Bronchial epithelial cell (primary cell): ENCODE measurements around the gene FOXN3. TPM values are rescaled to one million over a fixed set of nuclear protein-coding genes. Genes with fewer than 3 reads are reported as not detected.

Experiments
- DNase-seq: peaks from one replicate; pipeline ENCODE4 v3.0.0-alpha.2; 2010; ENCODE audit warnings: low read depth
- FAIRE-seq: peaks from 2 replicates; lab custom pipeline; 2011; peaks lifted over from hg19 to GRCh38; lab: Jason Lieb, UNC
- H3K27me3 ChIP-seq: 2 replicates; pipeline ENCODE4 v1.5.1; 2011; ENCODE audit warnings: low read length; ENCODE audit not compliant: control insufficient read depth, insufficient read depth
- H3K36me3 ChIP-seq: 2 replicates; pipeline ENCODE4 v1.5.1; 2011; ENCODE audit warnings: low read length; ENCODE audit not compliant: control insufficient read depth, insufficient read depth
- H3K4me3 ChIP-seq: 2 replicates; pipeline ENCODE4 v1.5.1; 2011; ENCODE audit warnings: mild to moderate bottlenecking, low read depth, low read length, control low read depth
- total RNA-seq: library from RNA; depleted of rRNA; stranded (reverse); fragments of >200 nt; gene quantifications from 2 replicates; pipeline ENCODE4 v1.2.1, GENCODE V29; 2014
- TF ChIP-seq, protein P1 (sequence below): IDR thresholded peaks from 2 replicates; pipeline ENCODE4 v1.5.1; 2011; ENCODE audit warnings: mild to moderate bottlenecking, moderate library complexity, low read length, control low read depth, inconsistent platforms; ENCODE audit not compliant: insufficient read depth, severe bottlenecking

FOXN3 gene
- total RNA-seq, 1 donor from 2014 or later = 5.8 TPM

DNA sequence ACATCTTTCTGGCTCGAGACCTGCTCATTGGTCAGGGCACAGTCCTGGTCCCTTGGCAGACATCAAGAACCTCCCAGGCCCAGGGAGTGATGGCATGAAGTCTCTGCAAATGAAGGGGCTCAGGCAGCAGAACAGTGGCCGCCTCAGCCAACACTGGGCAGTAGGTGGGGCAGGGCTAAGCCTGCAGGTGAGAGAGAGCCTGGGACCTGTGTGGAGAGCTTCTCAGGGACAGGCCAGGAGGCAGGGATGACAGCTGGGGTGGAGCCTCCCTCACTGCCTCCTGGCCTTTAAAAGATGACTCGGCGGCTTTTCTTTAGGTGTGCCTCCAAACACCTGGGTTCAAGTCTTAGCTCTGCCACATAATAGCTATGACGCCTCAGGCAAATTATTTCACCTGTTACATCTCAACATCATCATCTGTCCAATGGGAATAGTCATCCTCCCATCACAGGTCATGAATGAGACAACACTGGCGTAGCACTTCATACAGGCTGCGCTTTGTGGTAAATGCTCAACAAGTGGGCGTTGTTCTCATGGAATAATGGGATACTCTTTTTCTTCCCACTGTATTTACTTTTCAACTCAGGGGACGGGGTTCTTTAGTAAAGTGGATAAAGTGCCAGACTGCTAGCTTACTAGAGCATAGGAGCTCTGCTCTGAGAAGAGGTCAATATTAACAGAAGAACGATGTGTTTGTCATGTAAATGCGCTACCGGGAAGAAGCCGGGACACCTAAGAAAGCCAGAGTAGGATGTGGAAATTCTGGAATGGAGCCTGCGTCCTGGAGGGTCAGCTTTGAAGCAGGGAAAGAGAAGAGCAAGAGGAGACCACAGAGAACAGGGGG is 277.4 kb downstream of the FOXN3 start:
- Histone ChIP-seq H3K27me3 (peaks cover 4% of the 10 kb centered on the region), H3K4me3 (no peak overlapping the region), H3K36me3 (no peaks in the 10 kb centered on the region)
- FAIRE-seq (no peak), DNase-seq (peak; percentile 68)
- TF ChIP-seq, protein P1, sequence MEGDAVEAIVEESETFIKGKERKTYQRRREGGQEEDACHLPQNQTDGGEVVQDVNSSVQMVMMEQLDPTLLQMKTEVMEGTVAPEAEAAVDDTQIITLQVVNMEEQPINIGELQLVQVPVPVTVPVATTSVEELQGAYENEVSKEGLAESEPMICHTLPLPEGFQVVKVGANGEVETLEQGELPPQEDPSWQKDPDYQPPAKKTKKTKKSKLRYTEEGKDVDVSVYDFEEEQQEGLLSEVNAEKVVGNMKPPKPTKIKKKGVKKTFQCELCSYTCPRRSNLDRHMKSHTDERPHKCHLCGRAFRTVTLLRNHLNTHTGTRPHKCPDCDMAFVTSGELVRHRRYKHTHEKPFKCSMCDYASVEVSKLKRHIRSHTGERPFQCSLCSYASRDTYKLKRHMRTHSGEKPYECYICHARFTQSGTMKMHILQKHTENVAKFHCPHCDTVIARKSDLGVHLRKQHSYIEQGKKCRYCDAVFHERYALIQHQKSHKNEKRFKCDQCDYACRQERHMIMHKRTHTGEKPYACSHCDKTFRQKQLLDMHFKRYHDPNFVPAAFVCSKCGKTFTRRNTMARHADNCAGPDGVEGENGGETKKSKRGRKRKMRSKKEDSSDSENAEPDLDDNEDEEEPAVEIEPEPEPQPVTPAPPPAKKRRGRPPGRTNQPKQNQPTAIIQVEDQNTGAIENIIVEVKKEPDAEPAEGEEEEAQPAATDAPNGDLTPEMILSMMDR = no peak

DNA sequence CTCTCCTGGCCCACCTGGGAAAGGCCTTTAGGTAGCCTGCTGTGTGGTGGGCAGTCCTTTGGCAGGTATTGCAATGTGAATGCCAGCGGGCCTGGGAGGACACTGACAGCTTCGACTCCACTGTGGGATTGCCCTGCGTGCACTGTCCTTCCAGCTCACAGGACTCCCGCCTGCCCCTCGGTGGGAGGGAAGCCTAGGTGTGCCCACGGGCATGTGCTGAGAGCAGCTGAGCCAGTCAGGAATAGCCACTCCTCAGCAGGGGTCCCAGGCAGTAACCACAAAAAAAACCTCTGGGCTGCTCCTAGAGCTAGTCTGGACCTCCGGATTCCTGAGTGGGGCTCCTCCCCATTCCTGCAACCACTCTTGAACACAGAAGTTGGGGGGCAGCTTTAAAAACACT is 278.2 kb downstream of the FOXN3 start:
- Histone ChIP-seq H3K36me3 (no peaks in the 10 kb centered on the region), H3K4me3 (no peak overlapping the region), H3K27me3 (peaks cover 2% of the 10 kb centered on the region)
- TF ChIP-seq, protein P1 = no peak
- no peak for FAIRE-seq
- no peak for DNase-seq

DNA sequence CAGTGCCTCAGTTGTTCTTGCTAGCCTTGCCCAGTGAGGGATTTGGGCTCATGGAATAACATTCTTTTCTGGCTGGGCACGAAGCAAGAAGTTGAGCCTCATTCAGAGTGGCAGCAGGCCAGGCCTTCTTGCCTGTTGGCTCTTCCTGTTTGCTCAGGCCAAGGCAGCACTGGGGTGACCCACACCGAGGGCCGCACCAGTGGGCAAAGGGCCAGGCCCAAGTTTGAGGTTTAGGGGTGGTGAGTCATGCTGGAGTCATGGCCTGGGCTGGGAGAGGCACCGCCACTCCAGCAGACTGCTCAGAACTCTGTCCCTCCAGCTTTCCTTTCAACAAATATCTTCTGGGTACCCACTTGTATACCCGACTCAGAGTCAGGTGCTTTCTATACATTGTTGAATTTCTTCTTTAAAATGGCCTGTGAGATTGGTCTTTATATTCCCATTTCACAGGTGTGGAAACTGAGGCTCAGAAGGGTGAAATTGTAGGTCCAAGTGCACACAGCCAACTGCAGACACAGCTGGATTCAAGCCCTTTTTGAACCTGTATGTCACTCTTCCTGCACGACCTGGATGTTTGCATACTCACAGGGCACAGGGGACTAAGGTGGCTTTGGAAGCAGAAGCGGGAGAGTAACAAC is 279.4 kb downstream of the FOXN3 start:
- peaks cover 2% of the 10 kb centered on the region for H3K27me3 ChIP-seq
- peak; percentile 88 for DNase-seq

DNA sequence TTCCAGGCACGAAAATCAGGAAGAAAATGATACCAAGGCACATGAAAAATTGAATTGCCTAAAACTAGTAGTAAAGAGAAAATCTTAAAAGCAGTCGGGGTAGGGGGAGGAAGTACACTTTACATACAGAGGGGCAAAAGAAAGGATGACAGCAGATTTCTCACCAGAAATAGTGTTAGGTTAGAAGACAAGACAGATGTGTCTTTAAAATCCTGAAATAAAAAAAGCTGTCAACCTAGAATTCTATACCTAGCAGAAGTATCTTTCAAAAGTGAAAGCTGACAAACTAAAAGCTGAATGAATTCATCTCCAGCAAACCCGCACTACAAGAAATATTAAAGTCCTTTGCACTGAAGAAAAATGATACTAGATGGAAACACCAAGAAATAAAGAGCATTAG is 280.4 kb downstream of the FOXN3 start:
- Histone ChIP-seq H3K4me3 (no peak overlapping the region), H3K27me3 (peaks cover 2% of the 10 kb centered on the region), H3K36me3 (no peaks in the 10 kb centered on the region)
- DNase-seq (no peak), FAIRE-seq (no peak)
- TF ChIP-seq, protein P1 = no peak

More for the DNA sequence above, 279.4 kb downstream of the FOXN3 start:
- no peak for FAIRE-seq
- no peak overlapping the region for H3K4me3 ChIP-seq
- no peaks in the 10 kb centered on the region for H3K36me3 ChIP-seq
- TF ChIP-seq, protein P1 = no peak

DNA sequence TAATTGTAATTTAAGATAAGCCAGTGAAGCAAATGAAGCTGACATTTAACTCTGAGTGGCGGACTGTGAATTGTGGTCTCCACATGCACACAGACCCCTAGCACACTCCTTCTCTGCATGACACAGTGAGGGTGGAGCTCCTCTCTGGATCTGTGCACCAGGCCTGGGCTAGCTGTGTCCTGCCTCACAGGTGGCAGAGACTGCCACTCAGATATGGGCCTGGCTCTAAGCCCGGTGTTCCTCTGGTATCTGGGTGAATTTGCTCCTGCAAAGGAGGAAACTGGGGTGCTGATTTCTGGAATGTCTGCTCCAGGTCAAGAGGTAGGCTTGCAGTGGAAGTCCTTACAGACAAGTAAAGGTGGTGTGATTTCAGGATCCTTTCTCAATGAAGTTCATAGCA is 282.4 kb downstream of the FOXN3 start:
- H3K36me3 ChIP-seq = no peaks in the 10 kb centered on the region
- DNase-seq = peak; percentile 22
- FAIRE-seq = no peak

More for the DNA sequence above, 282.4 kb downstream of the FOXN3 start:
- TF ChIP-seq, protein P1 = no peak
- Histone ChIP-seq H3K4me3 (no peak overlapping the region), H3K27me3 (no peaks in the 10 kb centered on the region)
